ENCODE measurements around the gene PPT2.
"Not testable (repeated sequence)": the region's sequence is repeated elsewhere in the genome, so short reads cannot be mapped to it uniquely, and the experiment has no call there.

PPT2 gene

GRCh38 chr6:32190911-32191677 lies 37.2 kb downstream of the PPT2 start:
- DNase-seq, result peak in 2 of 3 donors; percentile 50 to 70

- DNase-seq, result peak; percentile 68 to 85 (median 75)
These were observed 38.0 kb downstream of the PPT2 start for GRCh38 chr6:32191696-32192607.

- peak; percentile 62 to 84 (median 68) for DNase-seq
These were observed 38.7 kb downstream of the PPT2 start, which contains the start of gene GPSM3 for GRCh38 chr6:32192608-32193039. GPSM3 (minus strand) TSS chr6:32192643; CDS start chr6:32192513, 130 bp downstream.

GRCh38 chr6:32193096-32193495 lies 39.2 kb downstream of the PPT2 start:
- DNase-seq, result not testable (repeated sequence)

- DNase-seq, result no peak
These were observed 40.4 kb downstream of the PPT2 start for GRCh38 chr6:32194388-32194787.

- DNase-seq, result peak; percentile 69 to 71 (median 70)
These were observed 41.1 kb downstream of the PPT2 start for GRCh38 chr6:32194825-32195651.

- DNase-seq, result peak; percentile 100
These were observed 41.6 kb downstream of the PPT2 start for GRCh38 chr6:32195652-32195901.

GRCh38 chr6:32195902-32196681 lies 42.2 kb downstream of the PPT2 start:
- DNase-seq, result peak; percentile 56 to 83 (median 70)

GRCh38 chr6:32196682-32197616 lies 43.0 kb downstream of the PPT2 start:
- DNase-seq, result peak; percentile 80 to 85 (median 84)

GRCh38 chr6:32198345-32198696 lies 44.4 kb downstream of the PPT2 start:
- DNase-seq, result no peak

GRCh38 chr6:32198866-32199265 lies 44.9 kb downstream of the PPT2 start:
- DNase-seq, result no peak

GRCh38 chr6:32200711-32201475 lies 47.0 kb downstream of the PPT2 start:
- DNase-seq, result no peak

GRCh38 chr6:32202186-32202585 lies 48.2 kb downstream of the PPT2 start:
- DNase-seq, result no peak

- DNase-seq, result no peak
These were observed 49.7 kb downstream of the PPT2 start for GRCh38 chr6:32203426-32204267.

- no peak for DNase-seq
These were observed 50.4 kb downstream of the PPT2 start for GRCh38 chr6:32204268-32204715.

GRCh38 chr6:32208996-32209395 lies 55.1 kb downstream of the PPT2 start:
- no peak for DNase-seq

- no peak for DNase-seq
These were observed 56.3 kb downstream of the PPT2 start for GRCh38 chr6:32210191-32210601.

GRCh38 chr6:32211432-32211831 lies 57.5 kb downstream of the PPT2 start:
- not testable (repeated sequence) for DNase-seq

- DNase-seq, result no peak
These were observed 58.3 kb downstream of the PPT2 start for GRCh38 chr6:32212076-32212760.
